ENCODE measurements around the gene TTC39B.

The TTC39B gene

GRCh38 chr9:15203581-15203980 is 103.4 kb downstream of the TTC39B start:
- ChIA-PET POLR2A (no interaction called here), CTCF (interaction anchor here (1.6 kb wide), 1 partner anchor 28 kb away, joined by 3 read pairs; no protein-coding TSS in a partner anchor)
- TF ChIP-seq ZSCAN23 (tag by site-specific recombination; IDR thresholded peaks at IDR 0.05) (no peak), ZNF654 (tag by site-specific recombination; IDR thresholded peaks at IDR 0.05; ENCODE audit: low read depth) (no peak)
- Histone ChIP-seq H3K27ac (ENCODE audit: extremely low read depth, low read depth, low read length) (no peak overlapping the region), H3K4me3 (ENCODE audit: low read depth, low read length) (no peak overlapping the region), H3K36me3 (ENCODE audit: control insufficient read depth in 2 of 2, insufficient read depth in 1 of 2, low read length in 2 of 2) (no peaks in the 10 kb centered on the region), H3K9me3 (ENCODE audit: control insufficient read depth, insufficient read depth, low read depth, low read length) (no peaks in the 10 kb centered on the region), H3K4me1 (ENCODE audit: control insufficient read depth, insufficient read depth, low read length) (no peaks in the 10 kb centered on the region)

- ChIA-PET POLR2A (no interaction called here), CTCF (no interaction called here)
- Histone ChIP-seq H3K36me3 (ENCODE audit: control insufficient read depth in 2 of 2, insufficient read depth in 1 of 2, low read length in 2 of 2) (no peaks in the 10 kb centered on the region), H3K4me3 (ENCODE audit: low read depth, low read length) (no peak overlapping the region), H3K9me3 (ENCODE audit: control insufficient read depth, insufficient read depth, low read depth, low read length) (no peaks in the 10 kb centered on the region), H3K27ac (ENCODE audit: extremely low read depth, low read depth, low read length) (no peak overlapping the region), H3K4me1 (ENCODE audit: control insufficient read depth, insufficient read depth, low read length) (no peaks in the 10 kb centered on the region)
- no peak for TF ChIP-seq PBX3 (CRISPR knock-in tag; IDR thresholded peaks at IDR 0.05)
- TF ChIP-seq ZNF777 (tag by site-specific recombination; IDR thresholded peaks at IDR 0.05; ENCODE audit: borderline replicate concordance) = no peak
- TF ChIP-seq KLF8 (tag by site-specific recombination; IDR thresholded peaks at IDR 0.05) = no peak
- TF ChIP-seq ZNF132 (tag by site-specific recombination; IDR thresholded peaks at IDR 0.05; ENCODE audit: borderline replicate concordance) = no peak
- no peak for TF ChIP-seq ZNF558 (tag by site-specific recombination; IDR thresholded peaks at IDR 0.05)
- TF ChIP-seq IKZF3 (tag by site-specific recombination; IDR thresholded peaks at IDR 0.05) = no peak
- TF ChIP-seq ZNF664 (tag by site-specific recombination; IDR thresholded peaks at IDR 0.05) = no peak
- TF ChIP-seq RBAK (tag by site-specific recombination; IDR thresholded peaks at IDR 0.05) = no peak
- no peak for TF ChIP-seq ELK4 (IDR thresholded peaks at IDR 0.05; ENCODE audit: borderline replicate concordance, low read depth, low read length)
- no peak for TF ChIP-seq ZNF26 (tag by site-specific recombination; IDR thresholded peaks at IDR 0.05)
- TF ChIP-seq FEZF1 (tag by site-specific recombination; IDR thresholded peaks at IDR 0.05) = no peak
- TF ChIP-seq TSHZ1 (tag by site-specific recombination; IDR thresholded peaks at IDR 0.05; ENCODE audit: borderline replicate concordance) = no peak
- no peak for TF ChIP-seq ZNF24 (tag by site-specific recombination; IDR thresholded peaks at IDR 0.05)
- no peak for TF ChIP-seq YY1 (tag by site-specific recombination; IDR thresholded peaks at IDR 0.05)
Observed at GRCh38 chr9:15200111-15200510, 106.9 kb downstream of the TTC39B start.
